ENCODE data around the gene SPOCK1.

GRCh38 chr5:137496919-137497318 is 2.2 kb downstream of the SPOCK1 start:
- TF ChIP-seq POLR2AphosphoS5 (IDR thresholded peaks at IDR 0.05; ENCODE audit: low read depth, low read length) (no peak), REST (IDR thresholded peaks at IDR 0.05; ENCODE audit: insufficient read depth in 1 of 2, low read depth in 2 of 2, low read length in 2 of 2) (no peak)
